ENCODE data around the gene HADHA.
"Not testable (repeated sequence)": the region's sequence is repeated elsewhere in the genome, so short reads cannot be mapped to it uniquely, and the experiment has no call there.

- TF ChIP-seq CTCF, POLR2A (IDR thresholded peaks at IDR 0.05): not testable (repeated sequence)
Measured at GRCh38 chr2:26268670-26269385, 24.4 kb upstream of the HADHA start.
